ENCODE results near the gene OLFM1. TPM values are rescaled to one million over a fixed set of nuclear protein-coding genes. Genes with fewer than 3 reads are reported as not detected.

OLFM1 gene
- total RNA-seq, 2 donors from 2014 or later: not detected

GRCh38 chr9:135076143-135076875 is 11.2 kb upstream of the OLFM1 start:
- H3K4me1 Mint-ChIP-seq: peaks cover 3% of the 10 kb centered on the region
- H3K9me3 ChIP-seq (ENCODE audit: control insufficient read depth, low read length, poor library complexity, severe bottlenecking): no peaks in the 10 kb centered on the region
- no peak overlapping the region for H3K4me3 Mint-ChIP-seq
- ATAC-seq (no peak), DNase-seq (no peak)
- peaks cover 5% of the 10 kb centered on the region for H3K36me3 Mint-ChIP-seq (ENCODE audit: low read depth)
- peaks cover 57% of the 10 kb centered on the region for H3K27me3 Mint-ChIP-seq
- H3K27ac Mint-ChIP-seq: no peak overlapping the region

DNA sequence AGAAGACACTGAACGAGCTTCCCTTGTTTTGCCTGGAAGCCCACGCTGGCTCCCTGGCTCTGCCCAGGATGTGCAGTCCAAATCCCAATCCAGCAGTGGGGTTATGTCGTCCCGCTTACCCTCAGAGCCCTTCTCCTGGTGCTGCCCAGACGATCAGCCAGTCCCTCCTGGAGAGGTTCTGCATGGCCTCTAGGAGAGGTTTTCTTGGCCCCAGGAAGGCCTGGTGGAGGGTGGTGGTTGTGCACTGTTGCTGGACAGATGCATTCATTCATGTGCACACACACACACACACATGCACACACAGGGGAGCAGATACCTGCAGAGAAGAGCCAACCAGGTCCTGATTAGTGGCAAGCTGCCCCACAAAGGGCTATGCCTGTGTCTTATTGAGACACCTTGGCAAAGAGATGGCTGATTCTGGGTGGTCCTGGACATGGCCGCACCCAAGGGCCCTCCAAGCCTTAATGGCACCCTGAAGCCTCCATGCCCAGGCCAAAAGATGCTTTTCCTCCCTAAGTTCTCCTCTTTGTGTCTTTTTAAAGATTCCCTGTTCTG is 10.5 kb upstream of the OLFM1 start:
- Mint-ChIP-seq H3K27ac (no peak overlapping the region), H3K4me3 (no peak overlapping the region), H3K36me3 (ENCODE audit: low read depth) (peaks cover 5% of the 10 kb centered on the region), H3K27me3 (peaks cover 60% of the 10 kb centered on the region), H3K4me1 (peaks cover 3% of the 10 kb centered on the region)
- no peaks in the 10 kb centered on the region for H3K9me3 ChIP-seq (ENCODE audit: control insufficient read depth, low read length, poor library complexity, severe bottlenecking)
- ATAC-seq (no peak), DNase-seq (no peak)

GRCh38 chr9:135077497-135078200 is 9.8 kb upstream of the OLFM1 start:
- no peaks in the 10 kb centered on the region for H3K9me3 ChIP-seq (ENCODE audit: control insufficient read depth, low read length, poor library complexity, severe bottlenecking)
- H3K4me1 Mint-ChIP-seq: peaks cover 3% of the 10 kb centered on the region
- H3K27me3 Mint-ChIP-seq: peaks cover 60% of the 10 kb centered on the region
- H3K4me3 Mint-ChIP-seq: no peak overlapping the region
- ATAC-seq (no peak), DNase-seq (no peak)
- H3K36me3 Mint-ChIP-seq (ENCODE audit: low read depth): peaks cover 5% of the 10 kb centered on the region
- H3K27ac Mint-ChIP-seq: no peak overlapping the region

GRCh38 chr9:135078361-135078821 is 9.1 kb upstream of the OLFM1 start:
- peaks cover 3% of the 10 kb centered on the region for H3K4me1 Mint-ChIP-seq
- peaks cover 5% of the 10 kb centered on the region for H3K36me3 Mint-ChIP-seq (ENCODE audit: low read depth)

DNA sequence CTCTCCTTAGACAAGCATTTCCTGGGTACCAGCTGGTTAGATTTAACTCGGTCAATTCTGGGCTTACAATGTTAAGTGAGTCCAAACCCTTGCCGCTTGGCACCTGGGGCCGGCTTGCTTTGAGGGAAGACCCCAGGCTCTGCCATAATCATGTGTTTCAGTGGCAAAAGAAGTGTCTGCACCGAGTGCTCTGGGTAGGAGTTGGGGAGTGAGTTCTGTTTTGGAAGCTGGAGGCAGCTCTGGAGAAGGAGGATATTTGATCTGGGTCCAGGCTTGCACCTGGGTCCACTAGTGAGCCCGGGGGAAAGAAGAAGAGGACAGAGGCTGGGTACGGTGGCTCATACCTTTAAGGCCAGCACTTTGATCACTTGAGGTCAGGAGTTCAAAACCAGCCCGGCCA is 8.4 kb upstream of the OLFM1 start:
- Mint-ChIP-seq H3K27ac (no peak overlapping the region), H3K27me3 (peaks cover 61% of the 10 kb centered on the region)

More at GRCh38 chr9:135078361-135078821, 9.1 kb upstream of the OLFM1 start:
- no peaks in the 10 kb centered on the region for H3K9me3 ChIP-seq (ENCODE audit: control insufficient read depth, low read length, poor library complexity, severe bottlenecking)
- no peak overlapping the region for H3K4me3 Mint-ChIP-seq
- H3K27me3 Mint-ChIP-seq: peaks cover 61% of the 10 kb centered on the region
- no peak overlapping the region for H3K27ac Mint-ChIP-seq
- ATAC-seq: no peak
- DNase-seq: no peak

DNA sequence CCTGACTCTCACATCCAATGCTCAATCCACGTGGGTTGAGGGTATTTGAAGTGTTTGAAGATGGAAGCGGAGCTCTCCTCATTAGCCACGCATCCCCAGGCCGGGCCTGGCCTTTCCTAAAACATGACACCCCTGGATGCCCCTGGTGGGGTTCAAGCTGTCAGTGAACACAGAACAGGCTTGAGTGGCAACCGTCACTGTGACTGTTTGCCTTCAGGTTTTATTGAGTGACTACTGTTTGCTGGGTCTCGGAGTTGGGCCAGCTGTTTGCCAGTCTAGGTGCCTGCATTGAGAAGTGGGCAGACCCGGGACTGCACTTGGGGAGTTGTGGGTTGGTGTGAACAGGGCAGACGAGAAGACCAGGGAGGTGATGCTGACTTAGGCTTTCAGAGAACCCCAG is 7.8 kb upstream of the OLFM1 start:
- DNase-seq (no peak), ATAC-seq (no peak)
- H3K27ac Mint-ChIP-seq: no peak overlapping the region
- H3K4me1 Mint-ChIP-seq: peaks cover 3% of the 10 kb centered on the region
- H3K36me3 Mint-ChIP-seq (ENCODE audit: low read depth): peaks cover 6% of the 10 kb centered on the region
- H3K9me3 ChIP-seq (ENCODE audit: control insufficient read depth, low read length, poor library complexity, severe bottlenecking): no peaks in the 10 kb centered on the region
- peaks cover 60% of the 10 kb centered on the region for H3K27me3 Mint-ChIP-seq
- no peak overlapping the region for H3K4me3 Mint-ChIP-seq

More for the DNA sequence above, 8.4 kb upstream of the OLFM1 start:
- no peaks in the 10 kb centered on the region for H3K9me3 ChIP-seq (ENCODE audit: control insufficient read depth, low read length, poor library complexity, severe bottlenecking)
- Mint-ChIP-seq H3K36me3 (ENCODE audit: low read depth) (peaks cover 5% of the 10 kb centered on the region), H3K4me3 (no peak overlapping the region), H3K4me1 (peaks cover 3% of the 10 kb centered on the region)
- ATAC-seq: no peak
- no peak for DNase-seq

DNA sequence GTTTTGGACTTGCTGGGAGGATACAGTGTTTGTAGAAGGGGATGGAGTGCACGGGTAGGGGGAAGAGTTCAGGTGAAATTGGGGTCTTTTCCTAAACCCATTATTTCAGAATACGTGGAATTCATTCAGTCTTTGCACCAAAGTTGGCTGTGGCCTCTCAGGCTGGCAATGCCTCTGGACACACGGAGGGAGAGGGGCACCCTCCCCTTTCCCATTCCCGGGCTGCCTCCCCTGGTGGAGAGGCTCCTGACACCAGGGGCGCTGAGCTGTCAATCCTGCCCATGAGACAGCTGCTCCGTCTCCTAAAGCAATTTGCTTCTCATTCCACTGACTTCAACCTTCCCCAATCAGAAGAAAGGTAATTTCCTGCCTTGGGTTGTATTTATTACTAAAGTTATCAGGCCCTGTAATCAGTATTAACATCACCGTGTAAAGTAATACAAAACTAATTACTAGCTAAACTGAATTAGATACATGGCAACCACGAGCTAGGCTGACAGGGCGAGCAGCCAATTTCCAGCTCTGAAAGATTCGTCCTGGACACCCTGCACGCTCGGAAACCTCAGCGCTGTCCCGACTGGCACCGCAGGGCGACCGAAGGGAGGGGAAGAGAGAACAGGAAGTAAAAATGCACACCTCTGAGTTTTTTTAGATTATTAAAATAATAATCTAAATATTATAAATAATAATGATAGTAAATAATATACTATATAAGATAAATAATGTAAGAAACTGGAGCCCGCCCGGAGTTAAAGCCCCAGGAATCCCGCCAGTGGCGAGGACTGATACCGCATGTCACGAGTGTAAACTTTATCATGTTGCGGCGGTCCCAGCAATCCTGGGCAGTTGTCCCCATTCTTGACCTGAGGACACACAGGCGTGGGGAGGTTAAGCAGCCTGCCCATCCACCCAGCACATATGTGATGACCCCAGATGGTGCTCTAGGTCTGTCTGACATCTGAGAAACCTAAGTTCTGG is 6.9 kb upstream of the OLFM1 start:
- Mint-ChIP-seq H3K27me3 (peaks cover 64% of the 10 kb centered on the region), H3K27ac (no peak overlapping the region), H3K36me3 (ENCODE audit: low read depth) (peaks cover 3% of the 10 kb centered on the region), H3K4me3 (no peak overlapping the region), H3K4me1 (no peaks in the 10 kb centered on the region)
- ATAC-seq: no peak
- no peaks in the 10 kb centered on the region for H3K9me3 ChIP-seq (ENCODE audit: control insufficient read depth, low read length, poor library complexity, severe bottlenecking)
- DNase-seq: no peak

DNA sequence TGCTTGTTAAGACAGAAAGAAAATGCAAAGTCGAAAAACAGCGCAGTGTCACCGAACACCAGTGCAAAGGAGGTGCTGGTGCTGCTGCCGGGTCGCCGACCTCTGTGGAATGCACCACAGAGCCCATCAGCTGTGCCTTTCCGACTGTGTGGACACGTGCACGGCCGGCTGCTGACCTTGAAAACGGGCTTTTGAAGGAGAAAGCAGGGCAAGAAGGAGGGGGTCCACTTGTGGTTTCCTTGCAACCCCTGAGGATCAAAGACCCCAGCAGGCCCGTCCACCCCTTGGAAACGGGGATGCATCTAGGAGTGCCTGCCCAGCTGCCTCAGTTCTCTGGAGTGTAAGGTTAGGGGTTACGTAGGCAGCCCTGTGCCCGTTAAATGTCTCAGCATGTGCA is 6.2 kb upstream of the OLFM1 start:
- no peak overlapping the region for H3K27ac Mint-ChIP-seq
- DNase-seq: no peak
- H3K9me3 ChIP-seq (ENCODE audit: control insufficient read depth, low read length, poor library complexity, severe bottlenecking): no peaks in the 10 kb centered on the region
- no peak for ATAC-seq
- H3K4me1 Mint-ChIP-seq: peaks cover 3% of the 10 kb centered on the region
- peaks cover 68% of the 10 kb centered on the region for H3K27me3 Mint-ChIP-seq
- H3K4me3 Mint-ChIP-seq: no peak overlapping the region
- H3K36me3 Mint-ChIP-seq (ENCODE audit: low read depth): peaks cover 5% of the 10 kb centered on the region

DNA sequence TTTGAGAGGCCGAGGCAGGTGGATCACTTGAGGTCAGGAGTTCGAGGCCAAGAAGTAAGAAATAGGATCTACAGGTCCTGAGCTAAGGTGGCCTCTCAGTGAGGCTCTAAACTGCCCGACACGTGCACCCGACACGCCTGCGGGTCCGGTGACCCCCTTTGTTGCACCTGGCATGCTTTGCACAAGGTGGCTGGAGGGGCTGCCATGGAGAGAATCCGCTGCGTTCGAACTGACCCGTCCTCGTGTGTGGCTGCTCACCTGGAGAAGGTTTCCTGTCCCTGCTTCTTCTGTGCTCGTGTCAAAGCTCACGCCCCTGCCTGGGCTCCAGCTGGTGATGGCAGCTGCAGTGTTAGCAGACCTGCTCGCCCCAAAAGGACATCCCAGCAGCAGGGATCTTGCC is 5.7 kb upstream of the OLFM1 start:
- no peak overlapping the region for H3K4me3 Mint-ChIP-seq
- H3K9me3 ChIP-seq (ENCODE audit: control insufficient read depth, low read length, poor library complexity, severe bottlenecking): no peaks in the 10 kb centered on the region
- DNase-seq (no peak), ATAC-seq (no peak)
- no peak overlapping the region for H3K27ac Mint-ChIP-seq
- peaks cover 66% of the 10 kb centered on the region for H3K27me3 Mint-ChIP-seq
- peaks cover 6% of the 10 kb centered on the region for H3K36me3 Mint-ChIP-seq (ENCODE audit: low read depth)
- H3K4me1 Mint-ChIP-seq: peaks cover 4% of the 10 kb centered on the region

DNA sequence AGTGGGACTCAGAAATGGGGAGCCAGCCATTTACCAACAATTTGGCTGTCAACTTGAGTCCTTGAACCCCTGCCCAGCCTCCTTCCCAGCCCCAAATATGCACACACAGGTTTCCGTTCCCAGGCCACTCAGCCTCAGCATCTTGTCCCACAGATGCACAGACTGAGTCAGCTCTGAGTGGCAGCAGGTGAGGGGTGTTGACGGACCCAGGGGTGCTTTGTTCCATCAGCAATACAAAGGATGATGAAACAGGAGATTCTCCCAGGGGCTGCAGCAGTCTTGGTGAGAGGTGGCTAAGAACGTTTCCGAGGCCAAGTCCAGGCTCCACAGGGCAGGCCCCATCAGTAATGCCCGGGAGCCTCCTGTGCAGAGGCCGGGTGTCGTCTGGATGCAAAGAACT is 4.9 kb upstream of the OLFM1 start:
- Mint-ChIP-seq H3K27ac (no peak overlapping the region), H3K4me1 (peaks cover 4% of the 10 kb centered on the region), H3K27me3 (peaks cover 58% of the 10 kb centered on the region), H3K36me3 (ENCODE audit: low read depth) (peaks cover 6% of the 10 kb centered on the region), H3K4me3 (no peak overlapping the region)
- DNase-seq (no peak), ATAC-seq (no peak)
- no peaks in the 10 kb centered on the region for H3K9me3 ChIP-seq (ENCODE audit: control insufficient read depth, low read length, poor library complexity, severe bottlenecking)

- H3K9me3 ChIP-seq (ENCODE audit: control insufficient read depth, low read length, poor library complexity, severe bottlenecking): no peaks in the 10 kb centered on the region
- Mint-ChIP-seq H3K27me3 (peaks cover 50% of the 10 kb centered on the region), H3K27ac (no peak overlapping the region), H3K4me1 (peaks cover 4% of the 10 kb centered on the region), H3K4me3 (no peak overlapping the region), H3K36me3 (ENCODE audit: low read depth) (peaks cover 6% of the 10 kb centered on the region)
- ATAC-seq (no peak), DNase-seq (no peak)
Observed at GRCh38 chr9:135083241-135083810, 4.1 kb upstream of the OLFM1 start.

- Mint-ChIP-seq H3K27me3 (peaks cover 49% of the 10 kb centered on the region), H3K27ac (no peak overlapping the region), H3K4me1 (peaks cover 4% of the 10 kb centered on the region), H3K36me3 (ENCODE audit: low read depth) (peaks cover 6% of the 10 kb centered on the region), H3K4me3 (no peak overlapping the region)
- ATAC-seq: no peak
- no peak for DNase-seq
- no peaks in the 10 kb centered on the region for H3K9me3 ChIP-seq (ENCODE audit: control insufficient read depth, low read length, poor library complexity, severe bottlenecking)
Observed at GRCh38 chr9:135083831-135084230, 3.6 kb upstream of the OLFM1 start.

Measured in T-helper 17 cell (primary cell).